Tibial nerve (tissue), 4 donors: ENCODE measurements around the gene TMEM120B.

Experiments
- EP300 ChIP-seq, 2 donors: sonication (generic); formaldehyde crosslinking; IDR thresholded peaks; one replicate each; pipeline ENCODE4 v1.6.1; 2017; ENCODE audit warnings: antibody characterized with exemption in 2 of 2, mild to moderate bottlenecking in 1 of 2
- POLR2A ChIP-seq, 2 donors: fragments of 450-650 bp; IDR thresholded peaks; one replicate each; pipeline ENCODE4 v1.6.1; 2017; ENCODE audit warnings: antibody characterized with exemption in 2 of 2, mild to moderate bottlenecking in 2 of 2, moderate library complexity in 2 of 2
- TF ChIP-seq, protein P1 (sequence below), 5 experiments: fragments of 200-600 bp in 3 of 5; fragments of 450-650 bp in 2 of 5; sonication (generic) in 3 of 5; IDR thresholded peaks; one replicate each; pipeline ENCODE4 v1.5.1; 2016 to 2019; ENCODE audit warnings: antibody characterized with exemption in 5 of 5, mild to moderate bottlenecking in 3 of 5, moderate library complexity in 2 of 5

DNA sequence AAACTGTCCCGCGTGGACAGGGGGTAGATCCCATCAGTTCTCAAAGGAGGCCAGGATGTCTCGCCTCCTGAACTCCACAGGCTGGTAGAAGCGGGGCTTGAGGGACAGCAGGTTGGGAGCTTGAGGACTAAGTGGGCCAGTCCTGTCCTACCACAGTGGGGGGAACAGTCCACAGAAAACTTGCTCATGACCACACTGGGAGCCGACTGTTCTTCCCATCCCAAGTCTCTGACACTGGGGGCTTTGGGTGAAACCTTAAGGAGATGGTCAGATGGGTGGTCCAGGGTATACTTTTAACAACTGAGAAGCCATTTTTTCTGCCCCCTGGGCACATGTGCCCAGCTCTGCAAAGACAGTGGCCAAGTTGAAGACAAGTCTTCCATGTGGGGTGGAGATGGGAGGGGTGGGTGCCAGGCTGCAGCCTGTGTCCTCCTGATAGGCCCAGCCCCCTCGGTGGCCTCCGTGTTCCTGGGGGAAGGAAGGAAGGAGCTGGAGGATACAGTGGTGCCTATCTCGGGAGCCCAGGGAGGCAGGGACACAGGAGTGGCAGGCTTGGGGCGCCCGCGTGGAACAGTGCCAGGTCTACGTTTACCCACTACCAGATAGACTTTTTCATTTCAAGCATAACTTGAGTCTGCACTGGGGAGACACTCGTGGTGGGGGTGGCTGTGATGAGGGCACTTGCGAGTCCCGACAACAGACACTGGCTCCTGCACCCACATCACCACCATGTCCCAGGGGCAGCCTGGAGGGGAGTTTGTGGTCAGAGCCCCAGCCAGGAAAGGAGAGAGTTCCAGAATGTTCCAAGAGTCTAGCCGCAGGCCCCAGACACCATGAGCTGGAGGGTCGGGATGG is 66.2 kb downstream of the TMEM120B start:
- TF ChIP-seq, protein P1, sequence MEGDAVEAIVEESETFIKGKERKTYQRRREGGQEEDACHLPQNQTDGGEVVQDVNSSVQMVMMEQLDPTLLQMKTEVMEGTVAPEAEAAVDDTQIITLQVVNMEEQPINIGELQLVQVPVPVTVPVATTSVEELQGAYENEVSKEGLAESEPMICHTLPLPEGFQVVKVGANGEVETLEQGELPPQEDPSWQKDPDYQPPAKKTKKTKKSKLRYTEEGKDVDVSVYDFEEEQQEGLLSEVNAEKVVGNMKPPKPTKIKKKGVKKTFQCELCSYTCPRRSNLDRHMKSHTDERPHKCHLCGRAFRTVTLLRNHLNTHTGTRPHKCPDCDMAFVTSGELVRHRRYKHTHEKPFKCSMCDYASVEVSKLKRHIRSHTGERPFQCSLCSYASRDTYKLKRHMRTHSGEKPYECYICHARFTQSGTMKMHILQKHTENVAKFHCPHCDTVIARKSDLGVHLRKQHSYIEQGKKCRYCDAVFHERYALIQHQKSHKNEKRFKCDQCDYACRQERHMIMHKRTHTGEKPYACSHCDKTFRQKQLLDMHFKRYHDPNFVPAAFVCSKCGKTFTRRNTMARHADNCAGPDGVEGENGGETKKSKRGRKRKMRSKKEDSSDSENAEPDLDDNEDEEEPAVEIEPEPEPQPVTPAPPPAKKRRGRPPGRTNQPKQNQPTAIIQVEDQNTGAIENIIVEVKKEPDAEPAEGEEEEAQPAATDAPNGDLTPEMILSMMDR (IDR thresholded peaks at IDR 0.05): no peak
- TF ChIP-seq POLR2A (IDR thresholded peaks at IDR 0.05) (no peak), EP300 (IDR thresholded peaks at IDR 0.05) (no peak)
